RWPE1 (cell line): ENCODE measurements around the gene TLR6.
"Not testable (repeated sequence)": the region's sequence is repeated elsewhere in the genome, so short reads cannot be mapped to it uniquely, and the experiment has no call there.

Experiments used
- CTCF ChIA-PET: fragments of 350-600 bp; sonication (Branson Sonifier 250); formaldehyde crosslinking; extraction: SDS; loops from one replicate; lab custom pipeline; 2021; lab: Yijun Ruan, JAX
- POLR2A ChIA-PET: fragments of 400-600 bp; formaldehyde crosslinking; extraction: SDS; loops from one replicate; lab custom pipeline; 2020; ENCODE audit warnings: antibody characterized with exemption; ENCODE audit not compliant: low non-redundant PET; lab: Yijun Ruan, JAX
- DNase-seq: peaks from one replicate; pipeline ENCODE4 v3.0.0; 2012; ENCODE audit warnings: low spot score
- H3K27ac ChIP-seq: fragments of 450-650 bp; 2 replicates; pipeline ENCODE4 v1.5.1; 2017
- TF ChIP-seq, protein P1 (sequence below): fragments of 450-650 bp; conservative IDR thresholded peaks from 2 replicates; pipeline ENCODE4 v1.5.1; 2017; ENCODE audit warnings: low read depth, mild to moderate bottlenecking

Gene TLR6

DNA sequence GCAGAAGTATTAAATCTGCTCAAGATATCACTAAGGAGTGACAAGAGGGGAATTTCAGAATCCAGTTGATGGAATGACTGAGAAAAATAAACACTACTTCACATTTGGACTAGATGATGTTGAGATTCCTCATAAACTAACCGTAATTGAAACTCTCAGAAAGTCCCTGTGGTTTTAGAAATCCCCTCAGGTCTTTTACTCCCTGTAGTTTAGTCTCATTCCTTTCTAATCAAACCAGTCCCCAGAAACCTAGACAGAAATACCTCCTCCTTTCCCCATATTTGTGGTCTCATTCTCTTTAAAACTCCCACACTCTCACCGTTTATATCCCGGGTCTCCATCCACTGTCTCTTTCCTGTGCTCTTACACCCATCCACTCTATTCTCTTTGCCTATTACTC is 37.0 kb downstream of the TLR6 start:
- ChIA-PET CTCF (interaction anchor here (0.6 kb wide), 1 partner anchor 37 kb away, joined by 3 read pairs; no protein-coding TSS in a partner anchor), POLR2A (no interaction called here)
- no peak overlapping the region for H3K27ac ChIP-seq
- no peak for DNase-seq
- TF ChIP-seq, protein P1, sequence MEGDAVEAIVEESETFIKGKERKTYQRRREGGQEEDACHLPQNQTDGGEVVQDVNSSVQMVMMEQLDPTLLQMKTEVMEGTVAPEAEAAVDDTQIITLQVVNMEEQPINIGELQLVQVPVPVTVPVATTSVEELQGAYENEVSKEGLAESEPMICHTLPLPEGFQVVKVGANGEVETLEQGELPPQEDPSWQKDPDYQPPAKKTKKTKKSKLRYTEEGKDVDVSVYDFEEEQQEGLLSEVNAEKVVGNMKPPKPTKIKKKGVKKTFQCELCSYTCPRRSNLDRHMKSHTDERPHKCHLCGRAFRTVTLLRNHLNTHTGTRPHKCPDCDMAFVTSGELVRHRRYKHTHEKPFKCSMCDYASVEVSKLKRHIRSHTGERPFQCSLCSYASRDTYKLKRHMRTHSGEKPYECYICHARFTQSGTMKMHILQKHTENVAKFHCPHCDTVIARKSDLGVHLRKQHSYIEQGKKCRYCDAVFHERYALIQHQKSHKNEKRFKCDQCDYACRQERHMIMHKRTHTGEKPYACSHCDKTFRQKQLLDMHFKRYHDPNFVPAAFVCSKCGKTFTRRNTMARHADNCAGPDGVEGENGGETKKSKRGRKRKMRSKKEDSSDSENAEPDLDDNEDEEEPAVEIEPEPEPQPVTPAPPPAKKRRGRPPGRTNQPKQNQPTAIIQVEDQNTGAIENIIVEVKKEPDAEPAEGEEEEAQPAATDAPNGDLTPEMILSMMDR, result no peak

DNA sequence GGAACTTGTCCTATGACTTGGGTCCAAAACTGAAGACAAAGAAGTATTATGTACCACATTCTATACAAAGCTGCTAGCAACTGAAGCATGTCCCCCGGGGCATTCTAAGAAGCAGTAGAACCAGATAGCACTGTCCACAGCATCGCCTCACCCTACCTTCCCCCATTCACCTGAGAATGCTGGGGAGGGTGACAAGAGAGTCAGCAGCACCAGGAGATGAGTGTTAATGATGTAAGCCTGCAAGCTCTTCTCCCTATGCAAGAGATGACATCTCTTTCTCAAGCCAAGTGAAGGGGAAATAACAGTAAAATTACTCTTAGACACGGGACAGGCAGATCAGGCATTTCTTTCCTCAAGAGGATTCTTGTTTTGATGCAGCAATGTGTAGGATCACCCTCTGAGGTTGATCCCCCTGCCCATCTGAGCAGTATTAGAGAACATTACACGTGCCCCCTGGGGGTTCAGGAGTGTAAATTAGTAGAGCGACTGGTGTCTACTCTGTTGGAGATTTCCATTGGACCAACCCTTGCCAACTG is 38.1 kb downstream of the TLR6 start:
- ChIA-PET POLR2A (no interaction called here), CTCF (no interaction called here)
- TF ChIP-seq, protein P1, result no peak
- no peak overlapping the region for H3K27ac ChIP-seq
- peak; percentile 25 for DNase-seq

DNA sequence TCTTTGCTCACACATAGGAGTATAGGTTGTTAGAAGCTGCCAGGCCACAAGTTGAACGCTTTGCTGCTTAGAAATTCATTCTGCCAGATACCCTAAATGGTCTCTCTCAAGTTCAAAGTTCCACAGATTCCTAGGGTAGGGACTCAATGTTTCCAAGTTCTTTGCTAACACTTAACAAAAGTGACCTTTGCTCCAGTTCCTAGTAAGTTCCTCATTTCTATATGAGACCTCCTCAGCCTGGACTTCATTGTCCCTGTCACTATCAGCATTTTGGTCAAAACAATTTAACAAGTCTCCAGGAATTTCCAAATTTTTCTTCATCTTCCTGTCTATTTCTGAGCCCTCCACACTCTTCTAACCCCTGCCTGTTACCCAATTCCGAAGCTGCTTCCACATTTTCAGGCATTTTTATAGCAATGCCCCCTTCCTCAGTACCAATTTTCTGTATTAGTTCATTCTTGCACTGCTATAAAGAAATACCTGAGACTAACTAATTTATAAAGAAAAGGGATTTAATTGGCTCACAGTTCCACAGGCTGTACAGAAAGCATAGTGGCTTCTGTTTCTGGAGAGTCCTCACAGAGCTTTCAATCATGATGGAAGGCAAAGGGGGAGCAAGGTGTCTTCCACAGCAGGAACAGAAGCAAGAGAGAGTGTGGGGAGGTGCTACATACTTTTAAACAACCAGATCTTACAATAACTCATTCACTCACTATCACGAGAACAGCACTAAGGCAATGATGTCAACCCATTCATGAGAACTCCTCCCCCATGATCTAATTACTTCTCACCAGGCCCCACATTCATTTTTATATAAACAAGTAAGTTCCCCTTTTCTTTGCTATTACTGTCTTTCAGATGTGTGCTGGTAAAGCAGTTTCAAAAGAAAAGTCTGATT is 40.5 kb downstream of the TLR6 start:
- DNase-seq, result no peak
- TF ChIP-seq, protein P1, result no peak
- ChIA-PET CTCF (interaction anchor here (0.6 to 1.3 kb wide), 3 partner anchors 10 to 12 kb away, joined by 3 to 4 read pairs (median 3); partner anchors contain the start of gene TLR1), POLR2A (no interaction called here)
- H3K27ac ChIP-seq, result no peak overlapping the region

DNA sequence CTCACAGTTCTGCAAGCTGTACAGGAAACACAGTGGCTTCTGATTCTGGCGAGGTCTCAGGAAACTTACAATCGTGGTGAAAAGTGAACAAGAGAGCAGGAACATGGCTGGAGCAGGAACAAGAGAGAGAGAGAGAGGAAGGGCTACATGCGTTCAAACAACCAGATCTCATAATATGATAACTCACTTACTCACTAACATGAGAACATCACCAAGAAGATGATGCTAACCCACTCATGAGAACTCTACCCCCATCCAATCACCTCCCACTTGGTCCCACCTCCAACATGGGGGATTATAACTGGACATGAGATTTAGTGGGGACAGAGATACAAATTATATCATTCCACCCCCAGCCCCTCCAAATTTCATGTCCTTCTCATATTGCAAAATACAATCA is 42.2 kb downstream of the TLR6 start:
- POLR2A ChIA-PET, result no interaction called here
- no peak overlapping the region for H3K27ac ChIP-seq
- no peak for DNase-seq
- TF ChIP-seq, protein P1, result no peak
- CTCF ChIA-PET, result no interaction called here

DNA sequence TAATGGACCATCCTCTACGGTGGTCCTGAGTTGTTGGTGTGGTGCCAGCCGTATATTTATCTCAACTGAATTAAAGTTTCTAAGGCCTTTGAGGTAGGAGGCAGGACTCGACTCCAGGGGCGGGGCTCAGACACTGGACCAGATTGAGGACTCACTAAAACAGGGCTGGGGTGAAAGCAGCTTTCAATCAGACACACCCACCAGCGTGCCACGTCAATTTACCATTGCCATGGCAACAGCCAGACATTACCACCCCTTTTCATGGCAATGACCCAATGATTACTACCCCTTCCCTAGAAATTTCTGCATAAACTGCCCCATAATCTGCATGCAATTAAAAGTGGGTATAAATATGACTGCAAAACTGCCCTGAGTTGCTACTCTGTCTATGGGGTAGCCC is 45.3 kb downstream of the TLR6 start:
- H3K27ac ChIP-seq, result no peak overlapping the region
- ChIA-PET POLR2A (no interaction called here), CTCF (no interaction called here)
- TF ChIP-seq, protein P1, result no peak
- DNase-seq, result no peak

DNA sequence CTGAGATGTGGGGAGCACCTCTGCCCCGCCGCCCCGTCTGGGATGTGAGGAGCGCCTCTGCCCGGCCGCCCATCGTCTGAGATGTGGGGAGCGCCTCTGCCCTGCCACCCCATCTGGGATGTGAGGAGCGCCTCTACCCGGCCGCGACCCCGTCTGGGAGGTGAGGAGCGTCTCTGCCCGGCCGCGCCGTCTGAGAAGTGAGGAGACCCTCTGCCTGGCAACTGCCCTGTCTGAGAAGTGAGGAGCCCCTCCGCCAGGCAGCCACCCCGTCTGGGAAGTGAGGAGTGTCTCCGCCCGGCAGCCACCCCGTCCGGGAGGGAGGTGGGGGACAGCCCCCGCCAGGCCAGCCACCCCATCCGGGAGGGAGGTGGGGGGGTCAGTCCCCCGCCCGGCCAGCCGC is 49.2 kb downstream of the TLR6 start:
- CTCF ChIA-PET, DNase-seq: not testable (repeated sequence)

DNA sequence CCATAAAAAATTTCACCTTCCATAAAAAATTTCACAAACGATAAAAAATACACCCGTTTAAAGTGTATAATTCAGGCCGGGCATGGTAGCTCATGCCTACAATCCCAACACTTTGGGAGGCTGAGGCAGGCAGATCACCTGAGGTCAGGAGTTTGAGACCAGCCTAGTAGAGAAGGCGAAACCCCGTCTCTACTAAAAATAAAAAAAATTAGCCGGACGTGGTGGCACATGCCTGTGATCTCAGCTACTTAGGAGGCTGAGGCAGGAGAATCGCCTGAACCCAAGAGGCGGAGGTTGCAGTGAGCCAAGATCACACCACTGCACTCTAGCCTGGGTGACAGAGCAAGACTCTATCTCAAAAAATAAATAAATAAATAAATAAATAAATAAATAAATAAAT is 50.4 kb downstream of the TLR6 start:
- DNase-seq, POLR2A ChIA-PET, H3K27ac ChIP-seq: not testable (repeated sequence)
- CTCF ChIA-PET, result interaction anchor here (0.6 kb wide), 1 partner anchor 96 kb away, joined by 3 read pairs; no protein-coding TSS in a partner anchor

More for the DNA sequence above, 49.2 kb downstream of the TLR6 start:
- POLR2A ChIA-PET, H3K27ac ChIP-seq: not testable (repeated sequence)
